BE2C (cell line): ENCODE data around the gene MPRIP.

Experiments
- DNase-seq: peaks from one replicate; pipeline ENCODE4 v3.0.0-alpha.2; 2020
- H3K27me3 ChIP-seq: fragments of 250-450 bp; sonication (Bioruptor Pico); 2 replicates; pipeline ENCODE4 v1.5.1; 2020; ENCODE audit warnings: mild to moderate bottlenecking
- H3K36me3 ChIP-seq: fragments of 250-450 bp; sonication (Bioruptor Pico); 2 replicates; pipeline ENCODE4 v1.5.1; 2020; ENCODE audit warnings: mild to moderate bottlenecking
- H3K4me1 ChIP-seq: fragments of 250-450 bp; sonication (Bioruptor Pico); 2 replicates; pipeline ENCODE4 v1.5.1; 2020
- H3K4me3 ChIP-seq: 2 replicates; pipeline ENCODE4 v1.5.1; 2011; ENCODE audit warnings: low read depth, low read length
- H3K9me3 ChIP-seq: fragments of 250-450 bp; sonication (Bioruptor Pico); 2 replicates; pipeline ENCODE4 v1.5.1; 2020
- TF ChIP-seq, protein P1 (sequence below): IDR thresholded peaks from 2 replicates; pipeline ENCODE4 v1.5.1; 2012; ENCODE audit warnings: mild to moderate bottlenecking, low read depth, low read length

Gene MPRIP

GRCh38 chr17:17164676-17165075 is 122.4 kb downstream of the MPRIP start:
- no peaks in the 10 kb centered on the region for H3K9me3 ChIP-seq

GRCh38 chr17:17165666-17166308 is 123.5 kb downstream of the MPRIP start:
- peaks cover 6% of the 10 kb centered on the region for H3K36me3 ChIP-seq
- no peak overlapping the region for H3K4me3 ChIP-seq
- TF ChIP-seq, protein P1, sequence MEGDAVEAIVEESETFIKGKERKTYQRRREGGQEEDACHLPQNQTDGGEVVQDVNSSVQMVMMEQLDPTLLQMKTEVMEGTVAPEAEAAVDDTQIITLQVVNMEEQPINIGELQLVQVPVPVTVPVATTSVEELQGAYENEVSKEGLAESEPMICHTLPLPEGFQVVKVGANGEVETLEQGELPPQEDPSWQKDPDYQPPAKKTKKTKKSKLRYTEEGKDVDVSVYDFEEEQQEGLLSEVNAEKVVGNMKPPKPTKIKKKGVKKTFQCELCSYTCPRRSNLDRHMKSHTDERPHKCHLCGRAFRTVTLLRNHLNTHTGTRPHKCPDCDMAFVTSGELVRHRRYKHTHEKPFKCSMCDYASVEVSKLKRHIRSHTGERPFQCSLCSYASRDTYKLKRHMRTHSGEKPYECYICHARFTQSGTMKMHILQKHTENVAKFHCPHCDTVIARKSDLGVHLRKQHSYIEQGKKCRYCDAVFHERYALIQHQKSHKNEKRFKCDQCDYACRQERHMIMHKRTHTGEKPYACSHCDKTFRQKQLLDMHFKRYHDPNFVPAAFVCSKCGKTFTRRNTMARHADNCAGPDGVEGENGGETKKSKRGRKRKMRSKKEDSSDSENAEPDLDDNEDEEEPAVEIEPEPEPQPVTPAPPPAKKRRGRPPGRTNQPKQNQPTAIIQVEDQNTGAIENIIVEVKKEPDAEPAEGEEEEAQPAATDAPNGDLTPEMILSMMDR: no peak
- no peak for DNase-seq
- no peaks in the 10 kb centered on the region for H3K27me3 ChIP-seq
- H3K9me3 ChIP-seq: no peaks in the 10 kb centered on the region
- H3K4me1 ChIP-seq: no peaks in the 10 kb centered on the region

More at GRCh38 chr17:17164676-17165075, 122.4 kb downstream of the MPRIP start:
- H3K4me3 ChIP-seq: no peak overlapping the region
- no peaks in the 10 kb centered on the region for H3K4me1 ChIP-seq
- TF ChIP-seq, protein P1: no peak
- no peak for DNase-seq
- peaks cover 6% of the 10 kb centered on the region for H3K36me3 ChIP-seq
- no peaks in the 10 kb centered on the region for H3K27me3 ChIP-seq

DNA sequence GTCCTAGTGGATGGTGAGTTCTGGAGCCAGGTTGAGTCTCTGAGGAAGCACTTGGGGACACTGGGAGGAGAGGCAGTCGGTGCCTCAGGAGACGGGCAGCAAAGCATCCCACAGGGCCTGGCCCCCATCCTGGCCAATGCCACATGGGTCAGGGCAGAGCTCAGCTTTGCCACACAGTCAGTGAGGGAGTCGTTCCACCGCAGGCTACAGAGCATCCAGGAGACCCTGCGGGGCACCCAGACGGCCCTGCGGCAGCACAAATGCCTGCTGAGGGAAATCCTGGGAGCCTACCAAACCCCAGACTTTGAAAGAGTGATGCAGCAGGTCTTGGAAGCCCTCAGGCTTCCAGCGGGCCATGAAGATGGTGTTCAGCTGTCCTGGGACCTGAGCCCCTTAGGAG is 124.2 kb downstream of the MPRIP start:
- Histone ChIP-seq H3K9me3 (no peaks in the 10 kb centered on the region), H3K27me3 (no peaks in the 10 kb centered on the region), H3K36me3 (peaks cover 6% of the 10 kb centered on the region; the same call in 1 of the 2 replicates), H3K4me3 (no peak overlapping the region), H3K4me1 (no peaks in the 10 kb centered on the region)
- TF ChIP-seq, protein P1: no peak
- DNase-seq: no peak

DNA sequence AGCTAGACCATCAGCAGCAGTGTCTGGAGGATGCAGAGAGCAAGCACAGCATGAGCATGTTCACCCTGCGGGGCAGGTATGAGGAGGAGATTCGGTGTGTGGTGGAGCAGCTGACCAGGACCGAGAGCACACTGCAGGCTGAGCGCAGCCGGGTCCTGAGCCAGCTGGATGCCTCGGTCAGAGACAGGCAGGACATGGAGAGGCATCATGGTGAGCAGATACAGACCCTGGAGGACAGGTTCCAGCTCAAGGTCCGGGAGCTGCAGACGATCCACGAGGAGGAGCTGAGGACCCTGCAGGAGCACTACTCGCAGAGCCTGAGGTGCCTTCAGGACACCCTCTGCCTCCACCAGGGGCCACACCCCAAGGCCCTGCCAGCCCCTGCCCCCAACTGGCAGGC is 125.1 kb downstream of the MPRIP start:
- peaks cover 9% of the 10 kb centered on the region for H3K36me3 ChIP-seq
- no peak for DNase-seq
- H3K4me3 ChIP-seq: no peak overlapping the region
- no peaks in the 10 kb centered on the region for H3K27me3 ChIP-seq
- TF ChIP-seq, protein P1: no peak
- H3K4me1 ChIP-seq: no peaks in the 10 kb centered on the region
- H3K9me3 ChIP-seq: no peaks in the 10 kb centered on the region

DNA sequence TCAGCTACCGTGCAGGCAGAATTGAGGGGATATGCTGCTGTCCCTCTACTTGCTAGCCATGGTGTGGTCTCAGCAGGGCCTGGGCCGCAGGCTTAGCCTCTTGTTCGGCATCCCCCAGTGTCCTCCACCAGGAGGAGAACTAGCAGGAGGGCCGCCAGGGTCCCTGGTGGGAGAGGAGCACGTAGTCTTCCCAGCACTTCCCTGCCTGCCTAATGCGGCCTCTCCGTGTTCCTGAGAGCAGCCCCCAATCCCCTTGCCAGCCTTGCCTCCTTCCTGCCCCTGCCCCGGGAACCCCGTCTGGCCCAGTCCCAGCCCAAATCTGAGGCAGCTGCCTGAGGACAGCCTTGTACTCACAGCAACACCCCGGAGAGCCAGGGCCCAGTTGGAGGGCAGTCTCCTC is 125.7 kb downstream of the MPRIP start:
- no peaks in the 10 kb centered on the region for H3K27me3 ChIP-seq
- H3K36me3 ChIP-seq: peaks cover 3% of the 10 kb centered on the region
- no peaks in the 10 kb centered on the region for H3K4me1 ChIP-seq
- no peak overlapping the region for H3K4me3 ChIP-seq
- no peak for DNase-seq
- no peaks in the 10 kb centered on the region for H3K9me3 ChIP-seq
- TF ChIP-seq, protein P1: no peak

GRCh38 chr17:17168401-17168800 is 126.1 kb downstream of the MPRIP start:
- H3K27me3 ChIP-seq: no peaks in the 10 kb centered on the region
- H3K36me3 ChIP-seq: peaks cover 4% of the 10 kb centered on the region
- TF ChIP-seq, protein P1: no peak
- H3K4me1 ChIP-seq: no peaks in the 10 kb centered on the region
- no peak for DNase-seq
- H3K4me3 ChIP-seq: no peak overlapping the region
- no peaks in the 10 kb centered on the region for H3K9me3 ChIP-seq
